Stimulated activated naive B cell treated with anti-CD40 and anti-IgM and Interleukin-4, amounts not matched to agents 10 μg/mL and 1 μg/mL and 100 μg/mL, for 72 hours (primary cell): ENCODE data around the gene DTL.

Source experiments
- ATAC-seq, 2 donors: fragments of 150-1000 bp; cut with Tn5 transposase; replicated peaks; 2 replicates each; pipeline ENCODE4 v1.10.0; 2021; ENCODE audit warnings: moderate library complexity in 1 of 2
- DNase-seq: peaks from one replicate; pipeline ENCODE4 v3.0.0; 2021
- H3K27ac Mint-ChIP-seq: one replicate; pipeline ENCODE4 v1.8.0; 2022; ENCODE audit warnings: mild to moderate bottlenecking, mixed read lengths
- H3K27me3 Mint-ChIP-seq, 2 donors: one replicate each; pipeline ENCODE4 v1.8.0; 2022; ENCODE audit warnings: mixed read lengths in 2 of 2
- H3K36me3 Mint-ChIP-seq, 2 donors: one replicate each; pipeline ENCODE4 v1.8.0; 2022; ENCODE audit warnings: mixed read lengths in 2 of 2, mild to moderate bottlenecking in 1 of 2
- H3K4me1 Mint-ChIP-seq, 2 donors: one replicate each; pipeline ENCODE4 v1.8.0; 2022; ENCODE audit warnings: mixed read lengths in 2 of 2, mild to moderate bottlenecking in 1 of 2
- H3K4me3 Mint-ChIP-seq, 2 donors: one replicate each; pipeline ENCODE4 v1.8.0; 2022; ENCODE audit warnings: mild to moderate bottlenecking in 2 of 2, mixed read lengths in 2 of 2, moderate library complexity in 1 of 2
- H3K9me3 Mint-ChIP-seq, 2 donors: one replicate each; pipeline ENCODE4 v1.8.0; 2022; ENCODE audit warnings: mixed read lengths in 2 of 2, mild to moderate bottlenecking in 1 of 2

Gene DTL

DNA sequence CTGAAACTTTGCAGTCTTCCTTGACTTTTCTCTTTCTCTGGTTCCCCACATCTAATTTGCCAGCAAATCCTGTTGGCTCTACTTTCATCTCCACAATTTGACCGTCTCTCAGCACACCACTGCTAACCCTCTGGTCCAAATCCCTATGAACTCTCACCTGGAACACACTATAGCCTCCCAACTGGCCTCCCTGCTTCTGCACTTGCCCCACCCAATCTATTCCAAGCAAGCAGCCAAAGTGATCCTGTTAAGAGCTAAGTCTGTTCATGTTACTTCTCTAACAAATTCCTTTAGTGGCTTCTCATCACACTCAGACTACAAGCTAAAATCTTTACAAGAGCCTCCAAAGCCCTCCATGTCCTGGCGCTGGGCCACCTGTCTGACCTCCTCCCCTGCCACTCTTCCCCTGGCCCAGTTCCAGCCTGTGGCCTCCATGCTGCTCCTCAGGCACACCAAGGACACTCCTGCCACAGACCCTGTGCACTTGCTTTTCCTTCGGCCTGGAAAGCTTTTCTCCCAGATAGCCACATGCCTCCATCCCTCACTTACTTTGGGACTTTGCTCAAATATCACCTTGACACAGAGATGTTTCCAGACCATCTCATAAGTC, 104.1 kb downstream of the DTL start:
- ATAC-seq: no peak
- peaks cover under 1% of the 10 kb centered on the region in 2 donors for H3K36me3 Mint-ChIP-seq
- no peaks in the 10 kb centered on the region for H3K27me3 Mint-ChIP-seq
- H3K27ac Mint-ChIP-seq: no peak overlapping the region
- H3K4me1 Mint-ChIP-seq: no peaks in the 10 kb centered on the region
- H3K9me3 Mint-ChIP-seq: peaks cover 2 to 7% of the 10 kb centered on the region in 2 donors
- DNase-seq: no peak
- no peak overlapping the region for H3K4me3 Mint-ChIP-seq

DNA sequence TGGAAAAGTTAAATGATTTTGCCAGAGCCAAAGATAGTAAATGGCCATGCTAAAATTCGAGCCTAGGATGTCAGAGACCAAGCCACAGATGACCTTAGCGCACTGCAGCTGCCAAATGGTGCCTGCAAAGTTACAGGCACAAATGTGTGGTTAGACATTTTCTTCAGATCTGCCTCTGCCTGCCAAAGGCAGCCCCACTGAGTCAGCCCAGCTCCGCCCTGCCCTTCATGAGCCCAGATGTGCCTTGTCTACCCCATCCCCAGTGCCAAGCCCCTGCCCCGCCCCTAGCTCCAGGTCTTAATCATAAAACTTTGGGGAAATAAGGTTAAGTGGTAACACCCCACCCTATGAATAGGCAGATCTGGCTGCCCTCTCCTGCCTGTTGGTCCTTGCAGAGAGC, 105.9 kb downstream of the DTL start:
- H3K36me3 Mint-ChIP-seq: no peaks in the 10 kb centered on the region
- no peak overlapping the region for H3K4me3 Mint-ChIP-seq
- H3K27ac Mint-ChIP-seq: no peak overlapping the region
- no peak for DNase-seq
- peaks cover 0 to 6% of the 10 kb centered on the region in 2 donors for H3K9me3 Mint-ChIP-seq
- H3K4me1 Mint-ChIP-seq: no peaks in the 10 kb centered on the region
- H3K27me3 Mint-ChIP-seq: no peaks in the 10 kb centered on the region
- no peak for ATAC-seq

DNA sequence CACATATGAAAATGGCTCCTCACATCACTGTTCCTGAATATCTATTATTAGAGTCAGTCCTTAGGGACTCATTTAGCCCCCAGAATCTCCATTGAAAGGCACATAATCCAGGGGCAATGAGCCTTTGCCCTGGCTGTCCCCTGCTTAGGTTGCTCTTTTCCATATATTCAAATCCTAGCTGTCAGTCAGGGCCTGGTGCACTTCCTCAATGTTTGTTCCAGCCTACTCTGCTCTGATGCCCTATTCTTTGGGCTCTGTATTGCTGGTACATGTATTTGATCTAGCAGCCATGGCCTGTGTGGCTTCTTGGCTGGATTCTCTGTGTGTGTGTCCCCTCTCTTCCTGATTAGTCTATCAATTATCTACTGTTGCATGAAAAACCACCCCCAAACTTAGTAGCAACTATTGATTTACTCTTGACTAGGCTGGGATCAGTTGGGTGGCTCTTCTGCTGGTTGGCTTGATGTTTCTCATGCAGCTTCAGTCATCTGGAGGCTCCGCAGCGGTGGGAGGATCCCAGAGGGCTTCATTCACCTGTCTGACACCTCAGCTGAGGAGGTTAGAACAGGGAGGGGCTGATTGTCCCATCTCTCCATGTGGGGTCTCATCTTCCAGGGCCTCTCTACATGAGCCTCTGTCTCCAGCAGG, 107.5 kb downstream of the DTL start:
- no peak for ATAC-seq
- Mint-ChIP-seq H3K9me3 (peaks cover 0 to 6% of the 10 kb centered on the region in 2 donors), H3K4me3 (no peak overlapping the region), H3K4me1 (no peaks in the 10 kb centered on the region), H3K27ac (no peak overlapping the region), H3K27me3 (no peaks in the 10 kb centered on the region), H3K36me3 (no peaks in the 10 kb centered on the region)
- no peak for DNase-seq

DNA sequence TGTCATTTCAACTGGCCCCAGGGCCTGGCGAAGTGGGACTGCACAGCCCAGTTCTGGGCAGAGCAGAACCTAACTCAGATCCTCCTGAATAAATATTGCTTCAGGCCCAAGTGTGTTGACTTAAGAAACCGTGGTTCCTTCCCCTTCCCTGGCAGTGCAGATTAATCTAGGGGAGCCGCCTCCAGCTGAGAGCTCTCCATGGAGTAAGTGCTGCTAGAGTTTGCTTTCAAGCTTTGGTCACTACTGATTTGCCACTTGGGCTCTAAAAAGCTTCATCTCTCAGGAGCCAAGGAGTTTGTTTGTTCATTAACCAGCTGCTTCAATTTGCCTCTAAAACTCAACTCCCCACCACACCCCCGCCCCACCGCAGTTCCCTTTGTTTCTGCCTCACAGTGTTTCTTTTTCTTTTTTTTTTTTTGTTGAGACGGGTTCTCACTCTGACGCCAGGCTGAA, 112.1 kb downstream of the DTL start:
- ATAC-seq (no peak), DNase-seq (no peak)
- no peak overlapping the region for H3K4me3 Mint-ChIP-seq
- no peaks in the 10 kb centered on the region for H3K4me1 Mint-ChIP-seq
- no peaks in the 10 kb centered on the region for H3K27me3 Mint-ChIP-seq
- H3K27ac Mint-ChIP-seq: no peak overlapping the region
- H3K36me3 Mint-ChIP-seq: no peaks in the 10 kb centered on the region
- peaks cover 0 to 6% of the 10 kb centered on the region in 2 donors for H3K9me3 Mint-ChIP-seq

DNA sequence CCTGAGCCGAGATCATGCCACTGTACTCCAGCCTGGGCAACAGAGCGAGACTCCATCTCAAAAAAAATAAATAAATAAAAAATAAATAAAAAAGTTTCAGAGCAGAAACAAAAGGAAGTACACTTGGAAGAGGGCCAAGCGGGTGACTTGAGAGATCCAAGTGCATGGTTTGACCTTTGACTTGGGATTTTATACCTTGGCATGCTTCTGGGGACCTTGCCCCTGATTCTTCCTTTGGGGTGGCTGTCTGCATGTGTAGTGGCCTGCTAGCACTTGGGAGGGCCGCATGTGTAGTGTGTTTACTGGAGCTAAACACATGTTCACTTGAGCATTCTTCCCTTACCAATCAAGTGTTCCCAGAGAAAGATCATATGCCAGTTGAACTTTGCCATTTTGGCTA, 114.0 kb downstream of the DTL start:
- peaks cover 0 to 3% of the 10 kb centered on the region in 2 donors for H3K9me3 Mint-ChIP-seq
- H3K4me3 Mint-ChIP-seq: no peak overlapping the region
- no peaks in the 10 kb centered on the region for H3K27me3 Mint-ChIP-seq
- DNase-seq: no peak
- no peaks in the 10 kb centered on the region for H3K36me3 Mint-ChIP-seq
- no peaks in the 10 kb centered on the region for H3K4me1 Mint-ChIP-seq
- ATAC-seq: no peak
- no peak overlapping the region for H3K27ac Mint-ChIP-seq

DNA sequence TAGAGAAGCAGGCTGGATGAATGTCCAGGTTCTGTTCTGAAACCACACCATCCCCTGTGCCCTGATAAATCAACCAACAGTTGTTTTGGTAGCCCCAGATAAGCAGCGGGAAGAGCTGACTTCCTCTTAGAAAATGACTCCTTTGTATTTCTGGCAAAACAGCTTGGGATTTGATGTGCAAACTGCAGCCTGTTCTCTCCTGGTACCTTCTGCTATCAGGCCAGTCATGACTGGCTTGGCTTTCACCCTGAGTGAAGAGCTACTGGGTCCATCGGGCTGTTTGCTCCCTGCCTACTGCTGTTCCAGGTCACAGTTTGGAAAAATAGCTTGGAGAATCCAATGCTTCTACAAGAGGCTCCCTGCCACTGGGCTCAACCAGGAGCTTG, 116.8 kb downstream of the DTL start:
- Mint-ChIP-seq H3K36me3 (no peaks in the 10 kb centered on the region), H3K27me3 (no peaks in the 10 kb centered on the region), H3K9me3 (peaks cover 0 to 3% of the 10 kb centered on the region in 2 donors), H3K4me1 (peaks cover 0 to 2% of the 10 kb centered on the region in 2 donors), H3K4me3 (no peak overlapping the region), H3K27ac (no peak overlapping the region)
- no peak for DNase-seq
- no peak for ATAC-seq

DNA sequence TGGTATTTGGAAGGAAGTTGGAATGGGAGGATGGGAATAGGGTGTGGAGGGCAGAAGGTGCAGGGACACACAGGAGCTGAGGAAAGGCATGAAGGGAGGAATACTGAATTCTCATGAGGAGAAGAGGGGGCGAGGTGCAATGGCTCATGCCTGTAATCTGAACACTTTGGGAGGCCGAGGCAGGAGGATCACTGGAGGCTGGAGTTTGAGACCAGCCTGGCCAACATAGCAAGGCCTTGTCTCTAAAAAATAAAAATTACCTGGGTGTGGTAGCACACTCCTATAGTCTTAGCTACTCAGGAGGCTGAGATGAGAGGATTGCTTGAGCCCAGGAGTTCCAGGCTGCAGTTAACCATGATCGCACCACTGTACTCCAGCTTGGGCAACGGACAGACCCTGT, 117.3 kb downstream of the DTL start:
- Mint-ChIP-seq H3K27me3 (no peaks in the 10 kb centered on the region), H3K27ac (no peak overlapping the region), H3K9me3 (peaks cover 0 to 3% of the 10 kb centered on the region in 2 donors), H3K4me1 (peaks cover 0 to 2% of the 10 kb centered on the region in 2 donors), H3K4me3 (no peak overlapping the region), H3K36me3 (no peaks in the 10 kb centered on the region)
- ATAC-seq (no peak), DNase-seq (no peak)

DNA sequence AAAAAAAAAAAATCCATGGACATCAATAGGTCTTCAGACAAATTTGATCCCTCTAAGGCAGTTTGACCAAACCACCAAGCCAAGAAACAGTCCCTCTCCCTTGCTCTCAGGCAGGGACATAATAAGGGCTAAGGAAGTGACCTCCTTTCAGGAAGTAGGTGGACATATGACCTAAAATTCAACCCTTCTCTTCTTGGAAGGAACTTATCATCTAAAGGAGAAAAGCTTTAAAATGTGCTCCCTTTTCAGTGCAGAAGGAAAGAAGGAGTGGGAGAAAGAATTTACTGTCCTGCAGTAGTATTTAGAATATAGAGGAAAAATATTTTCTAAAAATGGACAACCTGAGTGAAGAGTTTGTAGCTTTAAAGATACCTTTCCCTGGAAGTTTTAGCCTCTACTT, 118.1 kb downstream of the DTL start:
- H3K9me3 Mint-ChIP-seq: peaks cover 0 to 3% of the 10 kb centered on the region in 2 donors
- peaks cover 0 to 2% of the 10 kb centered on the region in 2 donors for H3K4me1 Mint-ChIP-seq
- ATAC-seq (no peak), DNase-seq (no peak)
- no peak overlapping the region for H3K27ac Mint-ChIP-seq
- no peak overlapping the region for H3K4me3 Mint-ChIP-seq
- H3K36me3 Mint-ChIP-seq: no peaks in the 10 kb centered on the region
- H3K27me3 Mint-ChIP-seq: no peaks in the 10 kb centered on the region
